Tibial nerve (tissue), 3 donors: ENCODE results near the gene DUS2.

Source experiments
- POLR2A ChIP-seq, 2 donors: fragments of 450-650 bp; IDR thresholded peaks; one replicate each; pipeline ENCODE4 v1.6.1; 2017; ENCODE audit warnings: antibody characterized with exemption in 2 of 2, mild to moderate bottlenecking in 2 of 2, moderate library complexity in 2 of 2
- TF ChIP-seq, protein P1 (sequence below), 5 experiments: fragments of 200-600 bp in 3 of 5; fragments of 450-650 bp in 2 of 5; sonication (generic) in 3 of 5; IDR thresholded peaks; one replicate each; pipeline ENCODE4 v1.5.1; 2016 to 2019; ENCODE audit warnings: antibody characterized with exemption in 5 of 5, mild to moderate bottlenecking in 3 of 5, moderate library complexity in 2 of 5

DNA sequence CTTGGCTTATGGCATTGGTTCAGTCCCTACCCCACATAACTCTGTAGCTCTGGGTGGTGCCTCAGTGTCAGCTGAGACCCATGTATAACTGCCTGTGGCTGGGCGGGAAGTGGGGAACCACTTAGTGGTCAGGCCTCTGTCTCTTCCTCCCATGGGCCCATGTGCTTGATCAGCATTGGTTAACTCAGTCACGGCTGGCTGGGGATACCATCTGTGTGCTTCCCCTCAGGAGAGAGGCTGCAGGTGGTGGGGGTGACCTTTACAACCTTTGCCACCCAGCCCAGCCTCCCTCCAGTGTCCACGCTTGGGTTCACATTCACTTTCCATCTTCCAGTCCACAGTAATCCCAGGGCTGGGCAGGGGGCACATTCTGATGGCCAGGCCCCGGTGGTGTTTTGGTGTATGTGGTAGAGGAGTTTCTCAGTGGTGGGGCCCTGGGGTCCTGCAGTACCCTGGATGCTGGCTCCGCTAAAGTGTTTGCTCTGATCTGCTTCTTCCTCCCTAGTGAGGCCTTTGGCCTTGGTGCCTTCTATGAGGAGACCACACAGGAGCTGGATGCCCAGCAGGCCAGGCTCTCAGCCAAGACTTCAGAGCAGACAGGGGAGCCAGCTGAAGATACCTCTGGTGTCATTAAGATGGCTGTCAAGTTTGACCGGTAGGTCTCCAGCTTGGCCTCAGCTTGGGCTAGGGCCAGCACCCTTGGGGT, 51.9 kb downstream of the DUS2 start:
- TF ChIP-seq, protein P1, sequence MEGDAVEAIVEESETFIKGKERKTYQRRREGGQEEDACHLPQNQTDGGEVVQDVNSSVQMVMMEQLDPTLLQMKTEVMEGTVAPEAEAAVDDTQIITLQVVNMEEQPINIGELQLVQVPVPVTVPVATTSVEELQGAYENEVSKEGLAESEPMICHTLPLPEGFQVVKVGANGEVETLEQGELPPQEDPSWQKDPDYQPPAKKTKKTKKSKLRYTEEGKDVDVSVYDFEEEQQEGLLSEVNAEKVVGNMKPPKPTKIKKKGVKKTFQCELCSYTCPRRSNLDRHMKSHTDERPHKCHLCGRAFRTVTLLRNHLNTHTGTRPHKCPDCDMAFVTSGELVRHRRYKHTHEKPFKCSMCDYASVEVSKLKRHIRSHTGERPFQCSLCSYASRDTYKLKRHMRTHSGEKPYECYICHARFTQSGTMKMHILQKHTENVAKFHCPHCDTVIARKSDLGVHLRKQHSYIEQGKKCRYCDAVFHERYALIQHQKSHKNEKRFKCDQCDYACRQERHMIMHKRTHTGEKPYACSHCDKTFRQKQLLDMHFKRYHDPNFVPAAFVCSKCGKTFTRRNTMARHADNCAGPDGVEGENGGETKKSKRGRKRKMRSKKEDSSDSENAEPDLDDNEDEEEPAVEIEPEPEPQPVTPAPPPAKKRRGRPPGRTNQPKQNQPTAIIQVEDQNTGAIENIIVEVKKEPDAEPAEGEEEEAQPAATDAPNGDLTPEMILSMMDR (IDR thresholded peaks at IDR 0.05) = no peak
- no peak for TF ChIP-seq POLR2A (IDR thresholded peaks at IDR 0.05)
